ENCODE measurements around the gene OPN4.

DNA sequence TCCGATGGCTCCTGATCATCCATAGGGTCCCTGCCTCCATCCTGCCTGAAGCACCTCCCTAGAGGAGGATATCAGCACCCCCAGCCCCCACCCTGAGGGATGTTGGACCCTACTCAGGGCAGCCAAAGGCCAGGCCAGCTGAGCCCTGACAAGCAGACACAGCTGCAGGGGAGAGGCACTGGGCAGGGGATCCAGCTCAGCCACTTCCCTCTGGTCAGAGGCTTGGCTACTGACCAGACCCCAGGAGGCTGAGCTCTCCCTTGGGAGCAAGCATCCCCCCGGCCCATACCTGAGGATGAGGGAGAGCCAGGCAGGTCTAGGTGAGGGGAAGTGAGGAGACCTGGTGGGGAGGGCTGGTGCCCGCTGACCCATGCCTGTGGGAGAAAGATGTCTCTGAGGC, 20.6 kb downstream of the OPN4 start:
- TF ChIP-seq PKNOX1 (IDR thresholded peaks at IDR 0.05) = no peak
- no peak for TF ChIP-seq SP1 (IDR thresholded peaks at IDR 0.05)
- TF ChIP-seq ELF4 (IDR thresholded peaks at IDR 0.05) = no peak
- TF ChIP-seq ZNF384 (IDR thresholded peaks at IDR 0.05) = no peak
- no peak for TF ChIP-seq TARDBP (IDR thresholded peaks at IDR 0.05)
- no peak for TF ChIP-seq HDGF (IDR thresholded peaks at IDR 0.05; ENCODE audit: borderline replicate concordance)

All from HEK293T (cell line).